ENCODE data around the gene ADORA2A. TPM values are rescaled to one million over a fixed set of nuclear protein-coding genes. Genes with fewer than 3 reads are reported as not detected.

ADORA2A gene
- polyA plus RNA-seq, 2 of the 4 experiments (the other 2 are of a cell fraction), result 0.48 to 1.8 TPM

- TF ChIP-seq MYC (IDR thresholded peaks at IDR 0.05; ENCODE audit: borderline replicate concordance, low read length), result no peak
Observed at GRCh38 chr22:24390576-24390975, 36.8 kb upstream of the ADORA2A start (continued).

GRCh38 chr22:24391836-24392217 lies 35.6 kb upstream of the ADORA2A start:
- TF ChIP-seq FOSB (CRISPR knock-in tag; IDR thresholded peaks at IDR 0.05) (no peak), KDM5A (IDR thresholded peaks at IDR 0.05) (no peak), USF2 (IDR thresholded peaks at IDR 0.05) (no peak), SREBF2 (IDR thresholded peaks at IDR 0.05) (no peak), ESRRA (IDR thresholded peaks at IDR 0.05; ENCODE audit: borderline replicate concordance, low read length) (no peak), MAX (IDR thresholded peaks at IDR 0.05) (no peak), HEYL (CRISPR knock-in tag; IDR thresholded peaks at IDR 0.05) (no peak), ZSCAN20 (CRISPR knock-in tag; IDR thresholded peaks at IDR 0.05) (no peak), CBX2 (IDR thresholded peaks at IDR 0.05; ENCODE audit: borderline replicate concordance, low read depth) (no peak), BHLHE40 (IDR thresholded peaks at IDR 0.05; ENCODE audit: low read depth, low read length) (no peak), MAFK (IDR thresholded peaks at IDR 0.05; ENCODE audit: partially characterized antibody) (no peak)
- Histone ChIP-seq H3K9me3 (no peaks in the 10 kb centered on the region), H3K4me2 (no peak overlapping the region), H3K27ac (no peak overlapping the region), H3K4me1 (no peaks in the 10 kb centered on the region), H3K4me3 (no peak overlapping the region)
- no peak for DNase-seq (ENCODE audit: low read depth in 1 of 2, low spot score in 1 of 2)
- no peak for ATAC-seq
- WGBS (ENCODE audit: missing lambda C conversion rate), result 92% methylated on average over 3 of the region's 3 CpGs
- CTCF ChIA-PET, result interaction anchor here (1.2 to 1.6 kb wide), 2 partner anchors 15 to 31 kb away, joined by 3 to 4 read pairs; no protein-coding TSS in a partner anchor
- POLR2A ChIA-PET, result no interaction called here
- no peak for FAIRE-seq

GRCh38 chr22:24392218-24392931 lies 35.0 kb upstream of the ADORA2A start:
- Histone ChIP-seq H3K4me2 (no peak overlapping the region), H3K4me1 (no peaks in the 10 kb centered on the region), H3K4me3 (no peak overlapping the region), H3K9me3 (no peaks in the 10 kb centered on the region), H3K27ac (no peak overlapping the region)
- TF ChIP-seq PBX3 (IDR thresholded peaks at IDR 0.05) (no peak), CTCF (IDR thresholded peaks at IDR 0.05) (no peak), GATA3 (IDR thresholded peaks at IDR 0.05; ENCODE audit: borderline replicate concordance) (no peak), EHF (CRISPR knock-in tag; IDR thresholded peaks at IDR 0.05) (no peak), RNF2 (IDR thresholded peaks at IDR 0.05; ENCODE audit: borderline replicate concordance, low read depth) (no peak), HDAC2 (IDR thresholded peaks at IDR 0.05) (no peak), ZFP36 (IDR thresholded peaks at IDR 0.05; ENCODE audit: borderline replicate concordance, partially characterized antibody) (no peak), HOXA7 (CRISPR knock-in tag; IDR thresholded peaks at IDR 0.05) (no peak), RFX5 (IDR thresholded peaks at IDR 0.05) (no peak), MAX (IDR thresholded peaks at IDR 0.05) (no peak), ESRRA (IDR thresholded peaks at IDR 0.05; ENCODE audit: borderline replicate concordance, low read length) (no peak), FOSB (CRISPR knock-in tag; IDR thresholded peaks at IDR 0.05) (no peak), POLR2AphosphoS2 (conservative IDR thresholded peaks at IDR 0.05; ENCODE audit: low read length) (no peak)
- CTCF ChIA-PET, result interaction anchor here (1.0 to 1.6 kb wide), 3 partner anchors 9 to 30 kb away, joined by 3 to 4 read pairs (median 3); no protein-coding TSS in a partner anchor
- no peak for DNase-seq (ENCODE audit: low read depth in 1 of 2, low spot score in 1 of 2)
- WGBS (ENCODE audit: missing lambda C conversion rate), result 94% methylated on average over 4 of the region's 4 CpGs
- no peak for ATAC-seq
- FAIRE-seq, result no peak
- POLR2A ChIA-PET, result no interaction called here

All from A549 (cell line).